ENCODE results near the gene CRB3.

CRB3 gene

GRCh38 chr19:6433663-6434062 lies 30.4 kb upstream of the CRB3 start, which contains the start of gene SLC25A41:
TSS of gene SLC25A41 (minus strand) at chr19:6433763. CDS start at chr19:6433693, 70 bp downstream.
- no peak for DNase-seq

- DNase-seq: no peak
Observed at GRCh38 chr19:6439743-6440142, 24.3 kb upstream of the CRB3 start.

GRCh38 chr19:6440905-6441304 lies 23.2 kb upstream of the CRB3 start:
- DNase-seq: no peak

- DNase-seq: no peak
Observed at GRCh38 chr19:6442087-6442688, 21.9 kb upstream of the CRB3 start.

- DNase-seq: no peak
Observed at GRCh38 chr19:6443986-6444385, 20.1 kb upstream of the CRB3 start.

- no peak for DNase-seq
Observed at GRCh38 chr19:6446452-6446851, 17.6 kb upstream of the CRB3 start.

GRCh38 chr19:6448045-6448444 lies 16.0 kb upstream of the CRB3 start:
- no peak for DNase-seq

- no peak for DNase-seq
Observed at GRCh38 chr19:6450166-6450565, 13.9 kb upstream of the CRB3 start.

- DNase-seq: no peak
Observed at GRCh38 chr19:6451583-6452222, 12.4 kb upstream of the CRB3 start.

GRCh38 chr19:6452223-6452614 lies 11.9 kb upstream of the CRB3 start:
- no peak for DNase-seq

GRCh38 chr19:6452899-6453298 lies 11.2 kb upstream of the CRB3 start:
- no peak for DNase-seq

- DNase-seq: no peak
Observed at GRCh38 chr19:6453951-6454565, 10.0 kb upstream of the CRB3 start.

- no peak for DNase-seq
Observed at GRCh38 chr19:6455924-6456323, 8.1 kb upstream of the CRB3 start.

- DNase-seq: no peak
Observed at GRCh38 chr19:6457958-6458694, 5.9 kb upstream of the CRB3 start.

GRCh38 chr19:6458695-6459261 lies 5.3 kb upstream of the CRB3 start:
- no peak for DNase-seq

GRCh38 chr19:6459262-6460098 lies 4.6 kb upstream of the CRB3 start, which contains the start of gene SLC25A23:
TSS of gene SLC25A23 (minus strand) at chr19:6459792. CDS start at chr19:6459628, 164 bp downstream.
- DNase-seq: peak; percentile 55

- peak; percentile 94 for DNase-seq
Observed at GRCh38 chr19:6460099-6460884, 3.8 kb upstream of the CRB3 start.

- no peak for DNase-seq
Observed at GRCh38 chr19:6465006-6465405, 935 bp downstream of the CRB3 start.

GRCh38 chr19:6465663-6466062 lies 1.6 kb downstream of the CRB3 start:
- no peak for DNase-seq

GRCh38 chr19:6466526-6467248 lies 2.6 kb downstream of the CRB3 start:
- no peak for DNase-seq

- DNase-seq: no peak
Observed at GRCh38 chr19:6467384-6467783, 3.3 kb downstream of the CRB3 start.

Data from CD4-positive, alpha-beta T cell treated with Interferon gamma for 1 hour (primary cell).